HEK293 (cell line): ENCODE results near the gene TLK1.

Source experiments
- CTCF ChIA-PET: fragments of 350-600 bp; formaldehyde crosslinking; extraction: SDS; loops from one replicate; lab custom pipeline; 2021; ENCODE audit warnings: antibody characterized with exemption; lab: Yijun Ruan, JAX
- POLR2A ChIA-PET: fragments of 300-600 bp; formaldehyde crosslinking; extraction: SDS; loops from one replicate; lab custom pipeline; 2020; ENCODE audit warnings: antibody characterized with exemption, inconsistent platforms; lab: Yijun Ruan, JAX
- H3K27ac ChIP-seq: fragments of 200-500 bp; sonication (Bioruptor generic); 2 replicates; pipeline ENCODE4 v1.5.1; 2014; ENCODE audit warnings: low read depth, low read length, control low read depth, inconsistent platforms; ENCODE audit errors: extremely low read depth
- H3K36me3 ChIP-seq, 2 experiments: fragments of 200-500 bp in 1 of 2; sonication (Bioruptor generic) in 1 of 2; 1 replicate in 1 of 2; 2 replicates in 1 of 2; pipeline ENCODE4 v1.5.1; 2014 to 2017; ENCODE audit warnings: inconsistent platforms in 2 of 2, low read length in 2 of 2; ENCODE audit not compliant: control insufficient read depth in 2 of 2, insufficient read depth in 1 of 2
- H3K4me1 ChIP-seq: fragments of 200-500 bp; sonication (Bioruptor generic); 2 replicates; pipeline ENCODE4 v1.5.1; 2014; ENCODE audit warnings: mild to moderate bottlenecking, low read length, inconsistent platforms; ENCODE audit not compliant: control insufficient read depth, insufficient read depth
- H3K4me3 ChIP-seq: 2 replicates; pipeline ENCODE4 v1.5.1; 2011; ENCODE audit warnings: low read depth, mild to moderate bottlenecking, control low read depth, low read length, moderate library complexity
- H3K9me3 ChIP-seq: fragments of 200-500 bp; sonication (Bioruptor generic); 2 replicates; pipeline ENCODE4 v1.5.1; 2014; ENCODE audit warnings: low read depth, low read length, inconsistent platforms; ENCODE audit not compliant: control insufficient read depth, insufficient read depth
- BCL11B ChIP-seq: fragments of 450-650 bp; formaldehyde crosslinking; IDR thresholded peaks from 2 replicates; pipeline ENCODE4 v1.5.1; 2016; ENCODE audit warnings: low read depth, missing biosample characterization, missing genetic modification characterization
- HIC1 ChIP-seq: fragments of 450-650 bp; formaldehyde crosslinking; IDR thresholded peaks from 2 replicates; pipeline ENCODE4 v1.5.1; 2016; ENCODE audit warnings: missing biosample characterization, missing genetic modification characterization
- MZF1 ChIP-seq: fragments of 450-650 bp; formaldehyde crosslinking; IDR thresholded peaks from 2 replicates; pipeline ENCODE4 v1.5.1; 2017; ENCODE audit warnings: missing biosample characterization, missing genetic modification characterization, borderline replicate concordance
- OVOL3 ChIP-seq: fragments of 450-650 bp; formaldehyde crosslinking; IDR thresholded peaks from 2 replicates; pipeline ENCODE4 v1.5.1; 2016; ENCODE audit warnings: missing biosample characterization, missing genetic modification characterization
- REPIN1 ChIP-seq: fragments of 450-650 bp; formaldehyde crosslinking; IDR thresholded peaks from 2 replicates; pipeline ENCODE4 v1.5.1; 2017; ENCODE audit warnings: missing biosample characterization, missing genetic modification characterization, low read depth
- YY2 ChIP-seq: fragments of 450-650 bp; formaldehyde crosslinking; IDR thresholded peaks from 2 replicates; pipeline ENCODE4 v1.5.1; 2016; ENCODE audit warnings: missing biosample characterization, missing genetic modification characterization
- ZFP37 ChIP-seq: fragments of 450-650 bp; formaldehyde crosslinking; IDR thresholded peaks from 2 replicates; pipeline ENCODE4 v1.5.1; 2016; ENCODE audit warnings: missing biosample characterization, missing genetic modification characterization
- ZNF132 ChIP-seq: fragments of 450-650 bp; formaldehyde crosslinking; IDR thresholded peaks from 2 replicates; pipeline ENCODE4 v1.5.1; 2017; ENCODE audit warnings: missing biosample characterization, missing genetic modification characterization, borderline replicate concordance
- ZNF133 ChIP-seq: fragments of 450-650 bp; formaldehyde crosslinking; IDR thresholded peaks from 2 replicates; pipeline ENCODE4 v1.5.1; 2016; ENCODE audit warnings: missing biosample characterization, missing genetic modification characterization
- ZNF239 ChIP-seq: fragments of 450-650 bp; formaldehyde crosslinking; IDR thresholded peaks from 2 replicates; pipeline ENCODE4 v1.5.1; 2016; ENCODE audit warnings: missing biosample characterization, missing genetic modification characterization
- ZNF354C ChIP-seq: fragments of 450-650 bp; formaldehyde crosslinking; IDR thresholded peaks from 2 replicates; pipeline ENCODE4 v1.5.1; 2016; ENCODE audit warnings: missing biosample characterization, missing genetic modification characterization, low read depth, borderline replicate concordance
- ZNF398 ChIP-seq: fragments of 450-650 bp; formaldehyde crosslinking; IDR thresholded peaks from 2 replicates; pipeline ENCODE4 v1.5.1; 2017; ENCODE audit warnings: missing biosample characterization, missing genetic modification characterization
- ZNF510 ChIP-seq: fragments of 450-650 bp; formaldehyde crosslinking; IDR thresholded peaks from 2 replicates; pipeline ENCODE4 v1.5.1; 2018; ENCODE audit warnings: mild to moderate bottlenecking, missing genetic modification characterization, missing biosample characterization; ENCODE audit not compliant: insufficient replicate concordance
- ZNF791 ChIP-seq: fragments of 450-650 bp; formaldehyde crosslinking; IDR thresholded peaks from 2 replicates; pipeline ENCODE4 v1.5.1; 2016; ENCODE audit warnings: missing biosample characterization, missing genetic modification characterization
- TF ChIP-seq, protein P1 (sequence below): fragments of 450-650 bp; formaldehyde crosslinking; IDR thresholded peaks from 2 replicates; pipeline ENCODE4 v1.5.1; 2016; ENCODE audit warnings: missing biosample characterization, missing genetic modification characterization
- TF ChIP-seq, protein P2 (sequence below): fragments of 450-650 bp; formaldehyde crosslinking; IDR thresholded peaks from 2 replicates; pipeline ENCODE4 v1.5.1; 2016; ENCODE audit warnings: missing biosample characterization, missing genetic modification characterization

TLK1 gene

GRCh38 chr2:171036532-171036931 lies 124.2 kb downstream of the TLK1 start:
- Histone ChIP-seq H3K4me1 (no peaks in the 10 kb centered on the region), H3K4me3 (no peak overlapping the region), H3K36me3 (peaks cover 20 to 37% of the 10 kb centered on the region in 2 experiments), H3K9me3 (no peaks in the 10 kb centered on the region), H3K27ac (no peak overlapping the region)
- ChIA-PET CTCF (interaction anchor here (0.6 to 0.7 kb wide), 3 partner anchors 10 to 799 kb away, joined by 3 to 6 read pairs (median 3); no protein-coding TSS in a partner anchor), POLR2A (no interaction called here)
- TF ChIP-seq ZNF510 (tag by site-specific recombination), result no peak
- TF ChIP-seq, protein P1, sequence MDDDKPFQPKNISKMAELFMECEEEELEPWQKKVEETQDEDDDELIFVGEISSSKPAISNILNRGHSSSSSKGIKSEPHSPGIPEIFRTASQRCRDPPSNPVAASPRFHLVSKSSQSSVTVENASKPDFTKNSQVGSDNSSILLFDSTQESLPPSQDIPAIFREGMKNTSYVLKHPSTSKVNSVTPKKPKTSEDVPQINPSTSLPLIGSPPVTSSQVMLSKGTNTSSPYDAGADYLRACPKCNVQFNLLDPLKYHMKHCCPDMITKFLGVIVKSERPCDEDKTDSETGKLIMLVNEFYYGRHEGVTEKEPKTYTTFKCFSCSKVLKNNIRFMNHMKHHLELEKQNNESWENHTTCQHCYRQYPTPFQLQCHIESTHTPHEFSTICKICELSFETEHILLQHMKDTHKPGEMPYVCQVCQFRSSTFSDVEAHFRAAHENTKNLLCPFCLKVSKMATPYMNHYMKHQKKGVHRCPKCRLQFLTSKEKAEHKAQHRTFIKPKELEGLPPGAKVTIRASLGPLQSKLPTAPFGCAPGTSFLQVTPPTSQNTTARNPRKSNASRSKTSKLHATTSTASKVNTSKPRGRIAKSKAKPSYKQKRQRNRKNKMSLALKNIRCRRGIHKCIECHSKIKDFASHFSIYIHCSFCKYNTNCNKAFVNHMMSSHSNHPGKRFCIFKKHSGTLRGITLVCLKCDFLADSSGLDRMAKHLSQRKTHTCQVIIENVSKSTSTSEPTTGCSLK (tag by site-specific recombination), result no peak
- no peak for TF ChIP-seq OVOL3 (tag by site-specific recombination)
- no peak for TF ChIP-seq BCL11B (tag by site-specific recombination)
- TF ChIP-seq ZNF354C (tag by site-specific recombination), result no peak
- TF ChIP-seq MZF1 (tag by site-specific recombination), result no peak
- no peak for TF ChIP-seq ZNF398 (tag by site-specific recombination)
- no peak for TF ChIP-seq HIC1 (tag by site-specific recombination)
- TF ChIP-seq ZFP37 (tag by site-specific recombination), result no peak
- TF ChIP-seq REPIN1 (tag by site-specific recombination), result no peak
- TF ChIP-seq ZNF791 (tag by site-specific recombination), result no peak
- no peak for TF ChIP-seq ZNF132 (tag by site-specific recombination)
- TF ChIP-seq ZNF239 (tag by site-specific recombination), result no peak
- no peak for TF ChIP-seq YY2
- TF ChIP-seq ZNF133 (tag by site-specific recombination), result no peak

GRCh38 chr2:171034315-171034714 lies 126.4 kb downstream of the TLK1 start:
- Histone ChIP-seq H3K9me3 (no peaks in the 10 kb centered on the region), H3K27ac (no peak overlapping the region), H3K4me3 (no peak overlapping the region), H3K36me3 (peaks cover 6 to 27% of the 10 kb centered on the region in 2 experiments), H3K4me1 (no peaks in the 10 kb centered on the region)
- ChIA-PET POLR2A (no interaction called here), CTCF (no interaction called here)
- TF ChIP-seq, protein P2, sequence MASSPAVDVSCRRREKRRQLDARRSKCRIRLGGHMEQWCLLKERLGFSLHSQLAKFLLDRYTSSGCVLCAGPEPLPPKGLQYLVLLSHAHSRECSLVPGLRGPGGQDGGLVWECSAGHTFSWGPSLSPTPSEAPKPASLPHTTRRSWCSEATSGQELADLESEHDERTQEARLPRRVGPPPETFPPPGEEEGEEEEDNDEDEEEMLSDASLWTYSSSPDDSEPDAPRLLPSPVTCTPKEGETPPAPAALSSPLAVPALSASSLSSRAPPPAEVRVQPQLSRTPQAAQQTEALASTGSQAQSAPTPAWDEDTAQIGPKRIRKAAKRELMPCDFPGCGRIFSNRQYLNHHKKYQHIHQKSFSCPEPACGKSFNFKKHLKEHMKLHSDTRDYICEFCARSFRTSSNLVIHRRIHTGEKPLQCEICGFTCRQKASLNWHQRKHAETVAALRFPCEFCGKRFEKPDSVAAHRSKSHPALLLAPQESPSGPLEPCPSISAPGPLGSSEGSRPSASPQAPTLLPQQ (tag by site-specific recombination), result no peak
